ENCODE data around the gene XRCC3.

XRCC3 gene

DNA sequence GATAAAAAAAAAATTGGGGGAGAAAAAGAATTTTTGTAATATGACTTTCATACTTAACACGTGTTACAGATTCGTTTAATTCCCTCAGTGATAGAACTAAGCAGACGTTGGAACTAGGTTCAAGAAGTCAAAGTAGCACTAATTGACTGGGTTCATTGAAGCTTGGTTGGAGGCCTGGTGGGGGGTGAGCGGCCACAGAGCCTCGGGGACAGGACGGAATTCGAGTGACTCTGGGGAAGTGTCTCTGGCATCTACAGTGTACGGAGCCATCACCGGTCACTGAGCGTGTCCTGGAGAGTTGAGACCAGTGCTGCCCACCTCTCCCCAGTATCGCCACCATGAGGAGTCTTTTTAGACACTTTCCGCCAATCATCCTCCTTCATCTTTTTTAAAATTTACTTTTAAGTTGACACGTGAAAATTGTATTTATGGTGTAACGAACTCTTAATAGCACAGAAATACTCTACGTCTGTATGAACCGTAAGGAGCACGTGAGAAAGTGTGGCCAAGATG lies 1.7 kb upstream of the XRCC3 start:
- TF ChIP-seq GLIS1 (tag by site-specific recombination; IDR thresholded peaks at IDR 0.05) (peak; percentile 73), ZNF610 (tag by site-specific recombination; IDR thresholded peaks at IDR 0.05; ENCODE audit: borderline replicate concordance) (no peak)
- Histone ChIP-seq H3K36me3 (ENCODE audit: control insufficient read depth in 2 of 2, insufficient read depth in 1 of 2, low read length in 2 of 2) (peaks cover 3 to 29% of the 10 kb centered on the region in 2 experiments; a peak in 2 of 3 replicates), H3K4me3 (ENCODE audit: low read depth, low read length) (peak overlapping the region; percentile 87), H3K9me3 (ENCODE audit: control insufficient read depth, insufficient read depth, low read depth, low read length) (no peaks in the 10 kb centered on the region), H3K27ac (ENCODE audit: extremely low read depth, low read depth, low read length) (no peak overlapping the region), H3K4me1 (ENCODE audit: control insufficient read depth, insufficient read depth, low read length) (peaks cover 12% of the 10 kb centered on the region)
- POLR2A ChIA-PET = interaction anchor here (0.8 kb wide), 1 partner anchor 188 kb away, joined by 3 read pairs; no protein-coding TSS in a partner anchor
- CTCF ChIA-PET = interaction anchor here (0.9 kb wide), 1 partner anchor 23 kb away, joined by 5 read pairs; no protein-coding TSS in a partner anchor

DNA sequence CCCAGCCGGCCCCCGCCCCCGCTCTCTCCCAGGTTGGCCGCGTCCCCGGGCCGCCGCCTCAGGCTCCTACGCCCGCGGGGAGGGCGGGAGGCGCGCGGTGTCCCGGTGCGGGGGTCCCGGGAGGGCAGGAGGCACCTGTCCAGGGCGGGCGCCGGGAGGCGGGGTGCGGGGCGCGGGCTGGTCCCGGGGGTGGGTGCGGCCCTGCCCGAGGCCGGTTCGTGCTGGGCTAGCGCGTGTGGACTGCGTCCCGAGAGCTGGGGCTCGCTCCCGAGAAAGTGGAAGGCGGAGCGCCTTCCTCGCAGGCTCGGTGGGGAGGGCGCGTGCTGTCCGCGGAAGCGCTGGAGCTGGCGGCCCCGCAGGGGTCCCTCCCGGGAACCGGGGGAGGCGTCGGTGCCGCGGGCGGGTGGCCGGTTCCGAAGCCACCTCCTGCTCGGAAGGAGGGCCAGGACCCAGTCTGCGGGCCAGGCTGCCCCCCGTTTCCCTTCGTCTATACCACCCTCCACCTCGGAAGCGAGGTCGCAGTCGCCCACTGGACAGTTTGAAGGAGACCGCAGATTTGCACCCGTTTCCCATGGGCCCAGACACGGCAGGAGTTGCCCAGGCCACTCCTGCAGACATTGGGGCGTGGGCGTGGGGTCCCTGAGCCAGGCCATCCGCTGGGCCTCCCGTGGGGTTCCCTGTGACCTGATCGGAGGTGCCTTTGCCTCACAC lies 995 bp upstream of the XRCC3 start:
- peak overlapping the region; percentile 87 for H3K4me3 ChIP-seq (ENCODE audit: low read depth, low read length)
- CTCF ChIA-PET = interaction anchor here (0.9 kb wide), 1 partner anchor 23 kb away, joined by 5 read pairs; no protein-coding TSS in a partner anchor
- peaks cover 12% of the 10 kb centered on the region for H3K4me1 ChIP-seq (ENCODE audit: control insufficient read depth, insufficient read depth, low read length)
- H3K9me3 ChIP-seq (ENCODE audit: control insufficient read depth, insufficient read depth, low read depth, low read length) = no peaks in the 10 kb centered on the region
- POLR2A ChIA-PET = interaction anchor here (0.6 to 4.0 kb wide), 13 partner anchors 9 to 271 kb away, joined by 3 to 31 read pairs (median 4); partner anchors contain the start of gene BAG5
- H3K27ac ChIP-seq (ENCODE audit: extremely low read depth, low read depth, low read length) = no peak overlapping the region; the same call in 1 of the 2 replicates
- H3K36me3 ChIP-seq (ENCODE audit: control insufficient read depth in 2 of 2, insufficient read depth in 1 of 2, low read length in 2 of 2) = peaks cover 3 to 36% of the 10 kb centered on the region in 2 experiments; a peak in 2 of 3 replicates
- peak; percentile 71 for TF ChIP-seq ZIC2 (tag by site-specific recombination; IDR thresholded peaks at IDR 0.05)
- no peak for TF ChIP-seq ZFP3 (tag by site-specific recombination; IDR thresholded peaks at IDR 0.05; ENCODE audit: low read depth)
- no peak for TF ChIP-seq ZNF155 (tag by site-specific recombination; IDR thresholded peaks at IDR 0.05)
- TF ChIP-seq, protein P1, sequence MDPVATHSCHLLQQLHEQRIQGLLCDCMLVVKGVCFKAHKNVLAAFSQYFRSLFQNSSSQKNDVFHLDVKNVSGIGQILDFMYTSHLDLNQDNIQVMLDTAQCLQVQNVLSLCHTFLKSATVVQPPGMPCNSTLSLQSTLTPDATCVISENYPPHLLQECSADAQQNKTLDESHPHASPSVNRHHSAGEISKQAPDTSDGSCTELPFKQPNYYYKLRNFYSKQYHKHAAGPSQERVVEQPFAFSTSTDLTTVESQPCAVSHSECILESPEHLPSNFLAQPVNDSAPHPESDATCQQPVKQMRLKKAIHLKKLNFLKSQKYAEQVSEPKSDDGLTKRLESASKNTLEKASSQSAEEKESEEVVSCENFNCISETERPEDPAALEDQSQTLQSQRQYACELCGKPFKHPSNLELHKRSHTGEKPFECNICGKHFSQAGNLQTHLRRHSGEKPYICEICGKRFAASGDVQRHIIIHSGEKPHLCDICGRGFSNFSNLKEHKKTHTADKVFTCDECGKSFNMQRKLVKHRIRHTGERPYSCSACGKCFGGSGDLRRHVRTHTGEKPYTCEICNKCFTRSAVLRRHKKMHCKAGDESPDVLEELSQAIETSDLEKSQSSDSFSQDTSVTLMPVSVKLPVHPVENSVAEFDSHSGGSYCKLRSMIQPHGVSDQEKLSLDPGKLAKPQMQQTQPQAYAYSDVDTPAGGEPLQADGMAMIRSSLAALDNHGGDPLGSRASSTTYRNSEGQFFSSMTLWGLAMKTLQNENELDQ (tag by site-specific recombination; IDR thresholded peaks at IDR 0.05; ENCODE audit: low read depth) = no peak
- no peak for TF ChIP-seq ZNF585B (tag by site-specific recombination; IDR thresholded peaks at IDR 0.05)
- TF ChIP-seq ZBTB20 (tag by site-specific recombination; IDR thresholded peaks at IDR 0.05) = 0 out of 2 replicates have a peak, but pooled peaks have one; percentile 11
- TF ChIP-seq ZNF621 (tag by site-specific recombination; IDR thresholded peaks at IDR 0.05) = no peak
- TF ChIP-seq, protein P2, sequence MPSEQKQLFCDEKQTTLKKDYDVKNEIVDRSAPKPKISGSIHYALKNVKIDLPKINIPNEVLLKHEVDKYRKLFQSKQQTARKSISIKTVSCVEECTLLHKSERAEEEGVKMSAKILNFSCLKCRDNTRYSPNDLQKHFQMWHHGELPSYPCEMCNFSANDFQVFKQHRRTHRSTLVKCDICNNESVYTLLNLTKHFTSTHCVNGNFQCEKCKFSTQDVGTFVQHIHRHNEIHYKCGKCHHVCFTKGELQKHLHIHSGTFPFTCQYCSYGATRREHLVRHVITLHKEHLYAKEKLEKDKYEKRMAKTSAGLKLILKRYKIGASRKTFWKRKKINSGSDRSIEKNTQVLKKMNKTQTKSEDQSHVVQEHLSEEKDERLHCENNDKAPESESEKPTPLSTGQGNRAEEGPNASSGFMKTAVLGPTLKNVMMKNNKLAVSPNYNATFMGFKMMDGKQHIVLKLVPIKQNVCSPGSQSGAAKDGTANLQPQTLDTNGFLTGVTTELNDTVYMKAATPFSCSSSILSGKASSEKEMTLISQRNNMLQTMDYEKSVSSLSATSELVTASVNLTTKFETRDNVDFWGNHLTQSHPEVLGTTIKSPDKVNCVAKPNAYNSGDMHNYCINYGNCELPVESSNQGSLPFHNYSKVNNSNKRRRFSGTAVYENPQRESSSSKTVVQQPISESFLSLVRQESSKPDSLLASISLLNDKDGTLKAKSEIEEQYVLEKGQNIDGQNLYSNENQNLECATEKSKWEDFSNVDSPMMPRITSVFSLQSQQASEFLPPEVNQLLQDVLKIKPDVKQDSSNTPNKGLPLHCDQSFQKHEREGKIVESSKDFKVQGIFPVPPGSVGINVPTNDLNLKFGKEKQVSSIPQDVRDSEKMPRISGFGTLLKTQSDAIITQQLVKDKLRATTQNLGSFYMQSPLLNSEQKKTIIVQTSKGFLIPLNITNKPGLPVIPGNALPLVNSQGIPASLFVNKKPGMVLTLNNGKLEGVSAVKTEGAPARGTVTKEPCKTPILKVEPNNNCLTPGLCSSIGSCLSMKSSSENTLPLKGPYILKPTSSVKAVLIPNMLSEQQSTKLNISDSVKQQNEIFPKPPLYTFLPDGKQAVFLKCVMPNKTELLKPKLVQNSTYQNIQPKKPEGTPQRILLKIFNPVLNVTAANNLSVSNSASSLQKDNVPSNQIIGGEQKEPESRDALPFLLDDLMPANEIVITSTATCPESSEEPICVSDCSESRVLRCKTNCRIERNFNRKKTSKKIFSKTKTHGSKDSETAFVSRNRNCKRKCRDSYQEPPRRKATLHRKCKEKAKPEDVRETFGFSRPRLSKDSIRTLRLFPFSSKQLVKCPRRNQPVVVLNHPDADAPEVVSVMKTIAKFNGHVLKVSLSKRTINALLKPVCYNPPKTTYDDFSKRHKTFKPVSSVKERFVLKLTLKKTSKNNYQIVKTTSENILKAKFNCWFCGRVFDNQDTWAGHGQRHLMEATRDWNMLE (tag by site-specific recombination; conservative IDR thresholded peaks at IDR 0.05; ENCODE audit: low read depth) = no peak
- TF ChIP-seq GLIS1 (tag by site-specific recombination; IDR thresholded peaks at IDR 0.05) = 0 out of 2 replicates have a peak, but pooled peaks have one; percentile 19
- TF ChIP-seq ZNF248 (tag by site-specific recombination; IDR thresholded peaks at IDR 0.05) = no peak
- no peak for TF ChIP-seq ZNF416 (tag by site-specific recombination; IDR thresholded peaks at IDR 0.05)
- TF ChIP-seq, protein P3, sequence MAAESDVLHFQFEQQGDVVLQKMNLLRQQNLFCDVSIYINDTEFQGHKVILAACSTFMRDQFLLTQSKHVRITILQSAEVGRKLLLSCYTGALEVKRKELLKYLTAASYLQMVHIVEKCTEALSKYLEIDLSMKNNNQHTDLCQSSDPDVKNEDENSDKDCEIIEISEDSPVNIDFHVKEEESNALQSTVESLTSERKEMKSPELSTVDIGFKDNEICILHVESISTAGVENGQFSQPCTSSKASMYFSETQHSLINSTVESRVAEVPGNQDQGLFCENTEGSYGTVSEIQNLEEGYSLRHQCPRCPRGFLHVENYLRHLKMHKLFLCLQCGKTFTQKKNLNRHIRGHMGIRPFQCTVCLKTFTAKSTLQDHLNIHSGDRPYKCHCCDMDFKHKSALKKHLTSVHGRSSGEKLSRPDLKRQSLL (tag by site-specific recombination; IDR thresholded peaks at IDR 0.05) = peak; percentile 85
- TF ChIP-seq SP3 (tag by site-specific recombination; IDR thresholded peaks at IDR 0.05) = 0 out of 2 replicates have a peak, but pooled peaks have one; percentile 22
- TF ChIP-seq, protein P4, sequence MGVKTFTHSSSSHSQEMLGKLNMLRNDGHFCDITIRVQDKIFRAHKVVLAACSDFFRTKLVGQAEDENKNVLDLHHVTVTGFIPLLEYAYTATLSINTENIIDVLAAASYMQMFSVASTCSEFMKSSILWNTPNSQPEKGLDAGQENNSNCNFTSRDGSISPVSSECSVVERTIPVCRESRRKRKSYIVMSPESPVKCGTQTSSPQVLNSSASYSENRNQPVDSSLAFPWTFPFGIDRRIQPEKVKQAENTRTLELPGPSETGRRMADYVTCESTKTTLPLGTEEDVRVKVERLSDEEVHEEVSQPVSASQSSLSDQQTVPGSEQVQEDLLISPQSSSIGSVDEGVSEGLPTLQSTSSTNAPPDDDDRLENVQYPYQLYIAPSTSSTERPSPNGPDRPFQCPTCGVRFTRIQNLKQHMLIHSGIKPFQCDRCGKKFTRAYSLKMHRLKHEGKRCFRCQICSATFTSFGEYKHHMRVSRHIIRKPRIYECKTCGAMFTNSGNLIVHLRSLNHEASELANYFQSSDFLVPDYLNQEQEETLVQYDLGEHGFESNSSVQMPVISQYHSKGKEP (tag by site-specific recombination; IDR thresholded peaks at IDR 0.05) = no peak
- no peak for TF ChIP-seq MYNN (tag by site-specific recombination; IDR thresholded peaks at IDR 0.05; ENCODE audit: borderline replicate concordance)
- TF ChIP-seq HOXC10 (CRISPR knock-in tag; IDR thresholded peaks at IDR 0.05) = no peak
- TF ChIP-seq, protein P5, sequence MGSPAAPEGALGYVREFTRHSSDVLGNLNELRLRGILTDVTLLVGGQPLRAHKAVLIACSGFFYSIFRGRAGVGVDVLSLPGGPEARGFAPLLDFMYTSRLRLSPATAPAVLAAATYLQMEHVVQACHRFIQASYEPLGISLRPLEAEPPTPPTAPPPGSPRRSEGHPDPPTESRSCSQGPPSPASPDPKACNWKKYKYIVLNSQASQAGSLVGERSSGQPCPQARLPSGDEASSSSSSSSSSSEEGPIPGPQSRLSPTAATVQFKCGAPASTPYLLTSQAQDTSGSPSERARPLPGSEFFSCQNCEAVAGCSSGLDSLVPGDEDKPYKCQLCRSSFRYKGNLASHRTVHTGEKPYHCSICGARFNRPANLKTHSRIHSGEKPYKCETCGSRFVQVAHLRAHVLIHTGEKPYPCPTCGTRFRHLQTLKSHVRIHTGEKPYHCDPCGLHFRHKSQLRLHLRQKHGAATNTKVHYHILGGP (tag by site-specific recombination; IDR thresholded peaks at IDR 0.05) = no peak
- TF ChIP-seq, protein P6, sequence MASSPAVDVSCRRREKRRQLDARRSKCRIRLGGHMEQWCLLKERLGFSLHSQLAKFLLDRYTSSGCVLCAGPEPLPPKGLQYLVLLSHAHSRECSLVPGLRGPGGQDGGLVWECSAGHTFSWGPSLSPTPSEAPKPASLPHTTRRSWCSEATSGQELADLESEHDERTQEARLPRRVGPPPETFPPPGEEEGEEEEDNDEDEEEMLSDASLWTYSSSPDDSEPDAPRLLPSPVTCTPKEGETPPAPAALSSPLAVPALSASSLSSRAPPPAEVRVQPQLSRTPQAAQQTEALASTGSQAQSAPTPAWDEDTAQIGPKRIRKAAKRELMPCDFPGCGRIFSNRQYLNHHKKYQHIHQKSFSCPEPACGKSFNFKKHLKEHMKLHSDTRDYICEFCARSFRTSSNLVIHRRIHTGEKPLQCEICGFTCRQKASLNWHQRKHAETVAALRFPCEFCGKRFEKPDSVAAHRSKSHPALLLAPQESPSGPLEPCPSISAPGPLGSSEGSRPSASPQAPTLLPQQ (tag by site-specific recombination; IDR thresholded peaks at IDR 0.05) = 0 out of 2 replicates have a peak, but pooled peaks have one; percentile 20

Measured in HEK293 (cell line).